Vagina (tissue), 2 donors: ENCODE measurements around the gene SH3BGR. TPM values are rescaled to one million over a fixed set of nuclear protein-coding genes. Genes with fewer than 3 reads are reported as not detected.
"Not testable (repeated sequence)": the region's sequence is repeated elsewhere in the genome, so short reads cannot be mapped to it uniquely, and the experiment has no call there.

ENCODE experiments used
- DNase-seq, 2 donors: peaks; one replicate each; pipeline ENCODE4 v3.0.0-alpha.2; 2017; ENCODE audit errors: extremely low spot score in 2 of 2
- H3K27ac ChIP-seq: fragments of 200-600 bp; sonication (generic); one replicate; pipeline ENCODE4 v1.5.1; 2019
- H3K27me3 ChIP-seq: fragments of 200-600 bp; sonication (generic); one replicate; pipeline ENCODE4 v1.5.1; 2019
- H3K36me3 ChIP-seq, 2 donors: fragments of 200-600 bp; sonication (generic); one replicate each; pipeline ENCODE4 v1.5.1; 2017 to 2019
- H3K4me1 ChIP-seq: fragments of 200-600 bp; sonication (generic); one replicate; pipeline ENCODE4 v1.5.1; 2019
- H3K4me3 ChIP-seq, 2 donors: fragments of 200-600 bp; sonication (generic); 1 replicate in 1 of 2; 2 replicates in 1 of 2; pipeline ENCODE4 v1.5.1; 2016 to 2019
- H3K9me3 ChIP-seq: fragments of 200-600 bp; sonication (generic); one replicate; pipeline ENCODE4 v1.5.1; 2019
- CTCF ChIP-seq, 3 experiments: fragments of 450-650 bp in 2 of 3; fragments of 200-600 bp in 1 of 3; sonication (generic) in 1 of 3; IDR thresholded peaks; one replicate each; pipeline ENCODE4 v1.5.1; 2017 to 2019; ENCODE audit warnings: antibody characterized with exemption in 3 of 3, mild to moderate bottlenecking in 2 of 3, moderate library complexity in 2 of 3
- POLR2A ChIP-seq, 2 donors: fragments of 450-650 bp; IDR thresholded peaks; one replicate each; pipeline ENCODE4 v1.6.1; 2017; ENCODE audit warnings: antibody characterized with exemption in 2 of 2, mild to moderate bottlenecking in 2 of 2, moderate library complexity in 2 of 2
- POLR2AphosphoS5 ChIP-seq, 2 donors: sonication (generic); formaldehyde crosslinking; IDR thresholded peaks; one replicate each; pipeline ENCODE4 v1.9.0; 2017; ENCODE audit warnings: antibody characterized with exemption in 2 of 2, mild to moderate bottlenecking in 2 of 2, low read depth in 1 of 2; ENCODE audit not compliant: insufficient read depth in 1 of 2
- intact Hi-C: fragments of 100-400 bp; cut with DNase I; formaldehyde crosslinking; loops from one replicate; pipeline ENCODE4 v1.15.1; 2023
- total RNA-seq: library from RNA; depleted of rRNA; stranded (reverse); fragments of >200 nt; gene quantifications from one replicate; pipeline ENCODE4 v1.2.3, GENCODE V29; 2016

Gene SH3BGR
- total RNA-seq, 1 donor from 2014 or later, result 1.2 TPM

DNA sequence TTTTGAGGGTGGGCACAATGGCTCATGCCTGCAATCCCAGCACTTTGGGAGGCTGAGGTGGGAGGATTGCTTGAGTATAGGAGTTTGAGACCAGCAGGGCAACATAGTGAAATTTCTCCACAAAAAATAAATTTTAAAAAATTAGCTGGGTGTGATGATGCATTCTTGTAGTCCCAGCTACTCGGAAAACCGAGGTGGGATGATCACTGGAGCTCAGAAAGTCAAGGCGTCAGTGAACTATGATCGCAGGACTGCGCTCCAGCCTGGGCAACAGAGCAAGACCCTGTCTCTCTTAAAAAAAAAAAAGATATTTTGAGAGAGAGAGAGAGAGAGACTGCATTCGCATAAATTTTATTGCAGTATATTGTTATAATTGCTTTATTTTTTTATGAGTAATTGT, 85.1 kb downstream of the SH3BGR start:
- H3K27me3 ChIP-seq, result no peaks in the 10 kb centered on the region
- no peaks in the 10 kb centered on the region for H3K36me3 ChIP-seq
- no peaks in the 10 kb centered on the region for H3K4me1 ChIP-seq
- no peaks in the 10 kb centered on the region for H3K9me3 ChIP-seq
- DNase-seq, result no peak
- intact Hi-C loops, result no loop called here
- H3K27ac ChIP-seq, result no peak overlapping the region
- no peak for TF ChIP-seq CTCF (IDR thresholded peaks at IDR 0.05)
- TF ChIP-seq POLR2AphosphoS5 (IDR thresholded peaks at IDR 0.05; ENCODE audit: insufficient read depth in 1 of 2, low read depth in 1 of 2), result no peak
- no peak for TF ChIP-seq POLR2A (IDR thresholded peaks at IDR 0.05)
- H3K4me3 ChIP-seq, result no peak overlapping the region

DNA sequence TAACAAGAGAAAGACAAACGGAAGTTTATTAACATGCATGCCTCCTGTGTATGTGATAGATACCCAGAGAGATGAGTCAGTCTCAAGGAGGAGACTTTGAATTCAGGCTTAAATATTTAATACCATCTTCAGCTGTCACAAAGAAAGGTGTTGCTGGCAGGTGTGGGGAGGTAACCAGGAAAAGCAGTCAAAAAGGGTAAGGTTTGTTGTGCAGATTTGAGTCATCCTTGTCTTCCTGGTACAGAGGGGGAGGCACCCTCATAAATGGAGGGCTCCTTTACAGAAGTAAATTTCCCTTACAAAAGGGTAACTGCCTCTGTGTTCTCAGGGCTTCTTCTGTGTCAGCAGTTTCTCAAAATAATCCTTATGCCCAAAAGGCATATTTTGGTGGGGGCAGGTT, 85.8 kb downstream of the SH3BGR start:
- no peaks in the 10 kb centered on the region for H3K27me3 ChIP-seq
- H3K4me3 ChIP-seq, result no peak overlapping the region
- H3K4me1 ChIP-seq, result no peaks in the 10 kb centered on the region
- no peaks in the 10 kb centered on the region for H3K36me3 ChIP-seq
- H3K27ac ChIP-seq, result no peak overlapping the region
- DNase-seq, result no peak
- intact Hi-C loops, result no loop called here
- no peak for TF ChIP-seq CTCF (IDR thresholded peaks at IDR 0.05)
- TF ChIP-seq POLR2A (IDR thresholded peaks at IDR 0.05), result no peak
- TF ChIP-seq POLR2AphosphoS5 (IDR thresholded peaks at IDR 0.05; ENCODE audit: insufficient read depth in 1 of 2, low read depth in 1 of 2), result no peak
- H3K9me3 ChIP-seq, result no peaks in the 10 kb centered on the region

DNA sequence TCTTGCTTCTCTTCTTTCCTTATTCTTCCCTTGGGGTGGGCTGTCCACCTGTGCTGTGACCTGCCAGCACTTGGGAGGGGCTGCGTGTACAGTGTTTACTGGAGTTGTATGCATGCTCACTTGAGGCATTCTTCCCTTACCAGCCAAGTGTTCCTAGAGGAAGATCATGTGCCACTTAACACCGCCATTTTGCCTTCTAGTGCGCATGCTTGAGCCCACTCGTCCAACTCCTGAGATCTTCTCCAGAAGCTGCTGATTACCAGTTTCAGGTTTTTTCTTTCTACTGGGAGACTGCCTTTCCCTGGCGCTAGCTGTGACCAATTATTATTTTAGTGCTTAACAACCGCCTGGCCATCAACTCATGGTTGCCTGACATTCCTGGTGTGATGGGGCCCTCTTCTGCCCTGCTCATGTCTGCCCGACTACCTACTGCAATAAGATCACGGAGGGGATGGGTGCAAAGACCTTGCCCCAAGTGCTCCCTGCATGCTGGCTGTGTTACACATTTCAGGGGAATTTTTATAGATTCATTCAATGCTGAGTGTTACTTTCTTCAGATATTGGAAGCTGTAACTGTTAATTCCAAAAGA, 86.8 kb downstream of the SH3BGR start:
- H3K4me1 ChIP-seq, result no peaks in the 10 kb centered on the region
- no peak for DNase-seq
- no peaks in the 10 kb centered on the region for H3K9me3 ChIP-seq
- no peak overlapping the region for H3K27ac ChIP-seq
- intact Hi-C loops, result no loop called here
- no peaks in the 10 kb centered on the region for H3K36me3 ChIP-seq
- no peaks in the 10 kb centered on the region for H3K27me3 ChIP-seq
- H3K4me3 ChIP-seq, result no peak overlapping the region
- TF ChIP-seq POLR2A (IDR thresholded peaks at IDR 0.05) (no peak), POLR2AphosphoS5 (IDR thresholded peaks at IDR 0.05; ENCODE audit: insufficient read depth in 1 of 2, low read depth in 1 of 2) (no peak), CTCF (IDR thresholded peaks at IDR 0.05) (no peak)

- H3K36me3 ChIP-seq, H3K27me3 ChIP-seq, intact Hi-C loops, H3K4me1 ChIP-seq, DNase-seq, H3K27ac ChIP-seq, H3K4me3 ChIP-seq, H3K9me3 ChIP-seq: not testable (repeated sequence)
Measured at GRCh38 chr21:39540367-39540766, 88.6 kb downstream of the SH3BGR start.

DNA sequence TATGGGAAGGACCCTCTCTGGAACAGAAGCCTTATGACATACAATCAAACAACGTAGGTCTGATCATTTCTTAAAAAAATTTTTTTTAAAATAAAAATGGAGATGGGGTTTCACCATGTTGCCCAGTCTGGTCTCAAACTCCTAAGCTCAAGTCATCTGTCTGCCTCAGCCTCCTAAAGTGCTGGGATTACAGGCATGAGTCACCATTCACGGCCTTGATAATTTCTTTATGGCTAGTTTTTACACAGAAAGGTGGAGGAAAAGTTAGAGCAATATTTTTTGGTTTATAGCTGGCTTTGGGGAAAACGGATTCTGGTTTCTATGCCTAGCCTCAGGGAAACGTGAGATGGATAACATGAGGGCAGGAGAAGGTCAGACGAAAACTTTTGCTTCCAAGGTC, 91.0 kb downstream of the SH3BGR start:
- no peaks in the 10 kb centered on the region for H3K9me3 ChIP-seq
- H3K36me3 ChIP-seq, result no peaks in the 10 kb centered on the region
- H3K27me3 ChIP-seq, result no peaks in the 10 kb centered on the region
- TF ChIP-seq CTCF (IDR thresholded peaks at IDR 0.05), result no peak
- TF ChIP-seq POLR2AphosphoS5 (IDR thresholded peaks at IDR 0.05; ENCODE audit: insufficient read depth in 1 of 2, low read depth in 1 of 2), result no peak
- TF ChIP-seq POLR2A (IDR thresholded peaks at IDR 0.05), result no peak
- H3K4me1 ChIP-seq, result no peaks in the 10 kb centered on the region
- H3K27ac ChIP-seq, result no peak overlapping the region
- DNase-seq, result no peak
- H3K4me3 ChIP-seq, result no peak overlapping the region
- intact Hi-C loops, result no loop called here
